HAP-1 (cell line): ENCODE results near the gene LYSET.
A peak's percentile ranks its signal among the peaks of the same experiment; 100 is the strongest.

Experiments
- DNase-seq, 2 experiments: peaks; one replicate each; pipeline ENCODE4 v3.0.0-alpha.2; 2016 to 2020; ENCODE audit warnings: low spot score in 2 of 2
- H3K27me3 ChIP-seq: fragments of 250-450 bp; sonication (Bioruptor Pico); 2 replicates; pipeline ENCODE4 v1.5.1; 2020; ENCODE audit warnings: low read depth, mild to moderate bottlenecking, moderate library complexity
- H3K36me3 ChIP-seq: fragments of 250-450 bp; sonication (Bioruptor Pico); replicated peaks from 2 replicates; pipeline ENCODE4 v1.5.1; 2020; ENCODE audit warnings: mild to moderate bottlenecking
- H3K4me1 ChIP-seq: fragments of 250-450 bp; sonication (Bioruptor Pico); 2 replicates; pipeline ENCODE4 v1.5.1; 2020; ENCODE audit warnings: mild to moderate bottlenecking
- H3K4me3 ChIP-seq: fragments of 250-450 bp; sonication (Bioruptor Pico); 2 replicates; pipeline ENCODE4 v1.5.1; 2020; ENCODE audit warnings: mild to moderate bottlenecking, moderate library complexity
- H3K9me3 ChIP-seq: fragments of 250-450 bp; sonication (Bioruptor Pico); 2 replicates; pipeline ENCODE4 v1.5.1; 2020; ENCODE audit warnings: mild to moderate bottlenecking, moderate library complexity
- in situ Hi-C: fragments of 300-500 bp; cut with MboI; formaldehyde crosslinking; loops from 3 replicates; pipeline ENCODE4 v1.14.3; 2020; ENCODE audit warnings: low sequenced_read_pairs, inconsistent platforms, mixed read lengths

Gene LYSET

DNA sequence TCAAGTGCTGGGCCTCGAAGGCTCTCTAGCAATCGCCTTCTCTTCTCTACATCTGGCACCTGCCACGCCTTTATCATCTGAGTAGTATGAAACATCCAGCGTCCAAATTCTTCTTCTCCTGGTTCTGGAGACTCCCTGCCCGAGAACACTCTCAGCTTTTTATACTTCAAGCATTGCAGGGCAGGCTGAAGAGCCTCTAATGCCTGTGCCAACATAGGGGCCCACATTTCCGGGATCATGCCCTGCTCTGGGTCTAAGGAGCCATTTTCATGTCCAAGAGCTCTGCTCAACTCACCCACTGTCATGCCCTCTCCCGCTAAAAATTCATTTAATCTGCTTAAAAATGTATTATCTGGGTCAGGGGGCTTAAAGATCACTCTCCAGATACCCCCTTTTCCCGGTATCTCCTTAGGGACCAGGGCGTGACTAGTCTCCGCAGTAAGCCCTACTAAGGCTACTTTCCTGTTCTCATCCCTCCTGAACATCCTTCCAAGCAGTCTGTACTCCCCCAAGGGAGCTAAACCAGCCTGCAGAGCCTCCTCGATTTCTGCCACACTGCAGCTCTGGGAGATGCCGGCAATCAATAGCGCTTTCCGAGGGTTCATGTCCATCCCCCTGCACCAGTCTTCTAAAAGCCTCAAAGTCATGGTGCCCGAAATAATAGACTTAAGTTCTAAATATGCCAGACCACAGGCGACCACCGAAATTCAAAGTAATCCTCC lies 1.4 kb upstream of the LYSET start:
- Histone ChIP-seq H3K4me3 (peak overlapping the region; percentile 97), H3K36me3 (peaks cover 30% of the 10 kb centered on the region), H3K9me3 (no peaks in the 10 kb centered on the region), H3K4me1 (peaks cover 13% of the 10 kb centered on the region), H3K27me3 (no peaks in the 10 kb centered on the region)
- DNase-seq: no peak
- in situ Hi-C loops: no loop called here

DNA sequence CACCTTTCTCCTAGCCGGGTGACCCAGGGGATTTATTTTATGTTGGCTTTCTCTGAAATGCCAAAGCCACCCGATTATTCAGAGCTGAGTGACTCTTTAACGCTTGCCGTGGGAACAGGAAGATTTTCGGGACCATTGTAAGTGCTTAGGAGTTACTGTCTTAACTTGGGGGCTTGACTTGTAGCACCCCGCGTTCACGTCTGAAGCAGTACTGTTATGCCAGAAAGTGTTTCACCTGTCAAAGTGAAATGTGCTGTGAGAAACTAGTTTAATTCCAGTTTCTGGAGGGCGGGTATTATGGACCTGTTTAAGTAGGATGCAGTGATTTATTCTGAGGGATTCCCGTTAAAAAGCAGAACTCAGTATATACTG lies 218 bp downstream of the LYSET start:
- in situ Hi-C loops: no loop called here
- Histone ChIP-seq H3K36me3 (peaks cover 32% of the 10 kb centered on the region), H3K9me3 (no peaks in the 10 kb centered on the region), H3K4me1 (peaks cover 13% of the 10 kb centered on the region), H3K4me3 (peak overlapping the region; percentile 97), H3K27me3 (no peaks in the 10 kb centered on the region)
- no peak for DNase-seq

GRCh38 chr14:93186466-93186865 lies 1.3 kb downstream of the LYSET start:
- DNase-seq: no peak
- in situ Hi-C loops: no loop called here
- H3K4me3 ChIP-seq: no peak overlapping the region
- peaks cover 13% of the 10 kb centered on the region for H3K4me1 ChIP-seq
- H3K27me3 ChIP-seq: no peaks in the 10 kb centered on the region
- H3K9me3 ChIP-seq: no peaks in the 10 kb centered on the region
- peaks cover 32% of the 10 kb centered on the region for H3K36me3 ChIP-seq

GRCh38 chr14:93186956-93187355 lies 1.8 kb downstream of the LYSET start:
- Histone ChIP-seq H3K27me3 (no peaks in the 10 kb centered on the region), H3K36me3 (peaks cover 31% of the 10 kb centered on the region), H3K4me1 (peaks cover 13% of the 10 kb centered on the region), H3K4me3 (no peak overlapping the region), H3K9me3 (no peaks in the 10 kb centered on the region)
- DNase-seq: no peak
- in situ Hi-C loops: no loop called here

DNA sequence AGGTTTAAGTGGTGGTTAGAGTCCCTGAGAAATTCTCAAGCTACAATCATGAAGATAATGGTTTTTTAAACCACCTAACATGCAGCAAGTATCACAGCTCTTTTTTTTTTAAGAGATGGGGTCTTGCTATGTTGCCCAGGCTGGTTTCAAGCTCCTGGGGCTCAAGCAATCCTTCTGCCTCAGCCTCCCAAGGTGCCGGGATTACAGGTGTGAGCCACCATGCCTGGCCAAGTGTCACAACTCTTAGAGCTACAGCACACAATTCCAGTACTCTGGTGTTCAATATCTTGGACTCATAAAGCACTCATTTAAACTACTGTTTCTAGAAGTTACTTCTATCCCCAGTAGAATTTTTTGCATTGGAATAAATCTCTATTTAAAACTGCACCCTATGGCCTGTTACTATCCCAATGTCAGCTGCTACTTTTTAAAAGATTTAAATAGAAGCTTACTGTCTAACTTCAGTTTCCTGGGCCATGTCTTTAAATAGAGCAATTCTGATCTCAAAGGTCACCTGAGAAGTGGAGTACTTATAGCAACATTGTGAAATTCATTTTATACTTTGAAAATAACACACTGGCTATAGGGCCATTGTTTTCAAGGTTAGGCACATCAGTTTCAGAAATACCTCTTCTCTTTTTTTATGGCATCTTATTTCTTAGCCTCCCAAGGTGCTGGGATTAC lies 10.3 kb downstream of the LYSET start:
- no peaks in the 10 kb centered on the region for H3K27me3 ChIP-seq
- H3K36me3 ChIP-seq: no peaks in the 10 kb centered on the region
- no peak for DNase-seq
- in situ Hi-C loops: no loop called here
- H3K9me3 ChIP-seq: no peaks in the 10 kb centered on the region
- H3K4me1 ChIP-seq: no peaks in the 10 kb centered on the region
- no peak overlapping the region for H3K4me3 ChIP-seq

DNA sequence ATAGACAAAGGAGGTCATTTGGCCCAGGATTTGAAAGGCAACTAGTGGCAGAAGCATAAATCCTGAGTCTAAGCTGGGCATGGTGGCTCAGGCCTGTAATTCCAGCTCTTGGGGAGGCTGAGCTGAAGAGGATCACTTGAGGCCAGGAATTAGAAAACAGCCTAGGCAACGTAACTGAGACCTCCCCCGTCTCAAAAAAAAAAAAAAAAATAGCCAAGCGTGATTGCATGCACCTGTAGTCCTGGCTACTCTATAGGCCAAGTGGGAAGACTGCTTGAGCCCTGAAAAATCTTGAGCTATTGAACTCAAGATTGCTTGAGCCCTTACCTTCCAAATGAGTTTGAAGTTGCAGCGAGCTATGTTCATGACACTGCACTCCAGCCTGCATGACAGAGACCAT lies 13.9 kb downstream of the LYSET start:
- in situ Hi-C loops: no loop called here
- H3K36me3 ChIP-seq: 0 out of 2 replicates have a peak, but pooled peaks cover 3% of the 10 kb centered on the region

DNA sequence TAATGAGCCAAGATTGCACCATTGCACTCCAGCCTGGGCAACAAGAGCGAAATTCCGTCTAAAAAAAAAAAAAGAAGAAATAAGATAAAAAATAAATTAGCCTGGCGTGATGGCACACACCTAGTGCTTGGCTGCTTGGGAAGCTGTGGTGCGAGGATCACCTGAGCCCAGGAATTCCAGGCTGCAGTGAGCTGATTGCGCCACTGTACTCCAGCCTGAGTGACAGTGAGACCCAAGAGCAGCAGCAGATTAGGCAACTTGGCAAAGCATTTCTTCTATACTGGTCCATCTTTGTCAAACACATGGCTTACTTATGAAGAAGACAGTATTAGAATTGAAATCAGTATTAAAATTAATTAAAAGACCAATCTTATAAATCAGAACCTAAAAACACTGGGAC lies 15.4 kb downstream of the LYSET start:
- DNase-seq: no peak
- Histone ChIP-seq H3K4me1 (no peaks in the 10 kb centered on the region), H3K27me3 (no peaks in the 10 kb centered on the region), H3K36me3 (peaks cover 3% of the 10 kb centered on the region; the same call in 1 of the 2 replicates), H3K4me3 (no peak overlapping the region), H3K9me3 (no peaks in the 10 kb centered on the region)
- in situ Hi-C loops: no loop called here

More for the DNA sequence above, 13.9 kb downstream of the LYSET start:
- DNase-seq: no peak
- no peak overlapping the region for H3K4me3 ChIP-seq
- no peaks in the 10 kb centered on the region for H3K9me3 ChIP-seq
- H3K27me3 ChIP-seq: no peaks in the 10 kb centered on the region
- H3K4me1 ChIP-seq: no peaks in the 10 kb centered on the region

DNA sequence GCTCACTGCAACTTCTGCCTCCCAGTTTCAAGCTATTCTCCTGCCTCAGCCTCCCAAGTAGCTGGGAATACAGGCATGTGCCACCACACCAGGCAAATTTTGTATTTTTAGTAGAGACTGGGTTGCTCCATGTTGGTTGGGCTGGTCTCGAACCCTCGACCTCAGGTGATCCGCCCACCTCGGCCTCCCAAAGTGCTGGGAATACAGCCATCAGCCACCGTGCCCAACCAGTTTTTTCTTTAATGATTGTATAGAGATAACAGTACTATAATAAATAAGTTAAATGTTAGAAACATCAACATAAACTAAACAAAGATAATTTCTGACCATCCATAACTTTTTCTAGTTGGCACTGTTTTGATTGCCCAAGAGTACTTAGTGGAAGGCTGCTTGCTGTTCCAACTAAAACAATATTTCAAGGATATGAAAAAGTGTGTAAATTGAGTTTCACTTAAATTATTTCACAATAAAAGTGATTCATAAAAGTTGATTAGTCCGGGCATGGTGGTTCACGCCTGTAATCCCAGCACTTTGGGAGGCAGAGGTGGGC lies 16.1 kb downstream of the LYSET start:
- in situ Hi-C loops: no loop called here
- Histone ChIP-seq H3K4me3 (no peak overlapping the region), H3K9me3 (no peaks in the 10 kb centered on the region), H3K36me3 (peaks cover 3% of the 10 kb centered on the region; the same call in 1 of the 2 replicates), H3K27me3 (no peaks in the 10 kb centered on the region), H3K4me1 (no peaks in the 10 kb centered on the region)
- DNase-seq: no peak

- H3K4me1 ChIP-seq: peaks cover 12% of the 10 kb centered on the region; the same call in 1 of the 2 replicates
- H3K9me3 ChIP-seq: no peaks in the 10 kb centered on the region
- H3K36me3 ChIP-seq: peaks cover 19% of the 10 kb centered on the region
- no peaks in the 10 kb centered on the region for H3K27me3 ChIP-seq
- H3K4me3 ChIP-seq: peak within 1 kb of the TSS; percentile 90
- peak; percentile 98 to 100 for DNase-seq
- in situ Hi-C loops: no loop called here
Measured at GRCh38 chr14:93206793-93207467, 21.8 kb downstream of the LYSET start, which contains the start of the genes GON7 and UBR7. Gene GON7, minus strand, starts transcription at chr14:93207065. Its CDS starts 28 bp downstream, at chr14:93207037. Gene UBR7, plus strand, starts transcription at chr14:93207256. Its CDS starts 36 bp downstream, at chr14:93207292.

DNA sequence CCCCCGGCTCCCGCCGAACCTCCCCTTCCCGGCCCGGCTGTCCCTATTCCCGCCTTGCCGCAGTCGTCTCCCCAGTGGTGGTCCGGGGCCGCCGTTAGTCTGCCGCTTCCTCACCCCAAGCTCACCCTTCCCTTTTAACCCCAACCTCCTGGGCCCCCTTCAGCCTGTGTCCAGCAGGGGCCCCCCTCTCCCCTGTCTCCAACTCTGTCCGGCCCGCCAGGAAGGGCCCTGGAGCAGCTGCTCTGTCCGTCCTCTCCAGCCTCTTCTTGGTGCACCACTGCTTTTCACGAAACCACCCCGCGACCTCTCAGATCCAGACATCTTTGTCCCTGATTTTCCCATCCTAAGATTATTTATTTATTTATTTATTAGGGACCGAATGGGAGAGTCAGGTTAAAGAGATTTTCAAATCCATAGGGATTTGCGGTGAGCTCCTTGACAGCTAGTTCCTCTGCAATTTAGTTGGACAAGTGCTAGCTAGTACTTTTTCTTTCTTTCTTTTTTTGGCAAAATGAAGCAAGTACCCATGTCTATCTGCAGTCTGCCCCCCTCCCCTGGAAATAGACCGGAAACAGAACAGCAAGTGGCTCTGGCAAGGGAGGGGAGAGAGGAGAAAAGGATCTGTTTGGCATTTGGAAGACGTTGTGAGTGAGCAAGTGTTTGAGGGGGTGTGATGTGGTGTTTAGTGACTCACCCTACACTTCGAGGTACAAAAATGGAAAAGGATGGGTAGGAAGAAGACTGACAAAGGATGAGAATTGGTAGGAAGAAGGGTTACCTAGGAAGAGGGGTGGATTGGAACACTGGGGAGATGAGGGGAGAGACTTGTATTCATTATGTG lies 22.6 kb downstream of the LYSET start:
- H3K36me3 ChIP-seq: peaks cover 25% of the 10 kb centered on the region
- peak overlapping the region; percentile 90 for H3K4me3 ChIP-seq
- peaks cover 12% of the 10 kb centered on the region; the same call in 1 of the 2 replicates for H3K4me1 ChIP-seq
- H3K27me3 ChIP-seq: no peaks in the 10 kb centered on the region
- in situ Hi-C loops: no loop called here
- DNase-seq: peak; percentile 59 to 72
- H3K9me3 ChIP-seq: no peaks in the 10 kb centered on the region

DNA sequence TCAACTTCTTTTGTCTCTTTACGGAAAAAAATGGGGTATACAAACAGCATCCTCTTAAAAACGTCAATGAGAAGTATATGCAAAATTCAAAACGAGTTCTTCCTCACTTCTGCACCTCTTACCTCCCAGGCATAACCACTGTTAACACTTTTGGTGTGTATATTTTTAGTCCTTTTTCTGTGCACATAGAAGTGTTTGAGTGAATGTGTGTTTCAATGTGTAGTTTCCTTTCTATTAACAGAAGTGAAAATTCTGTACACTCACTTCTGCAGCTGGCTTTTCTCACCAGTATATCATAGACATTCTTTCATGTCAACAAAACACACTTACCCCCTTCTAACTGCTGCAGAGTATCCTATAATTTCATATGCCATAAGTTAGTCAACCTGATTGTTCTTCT lies 27.3 kb downstream of the LYSET start:
- in situ Hi-C loops: no loop called here
- Histone ChIP-seq H3K36me3 (peaks cover 53% of the 10 kb centered on the region), H3K9me3 (no peaks in the 10 kb centered on the region), H3K4me1 (peaks cover 12% of the 10 kb centered on the region; the same call in 1 of the 2 replicates), H3K27me3 (no peaks in the 10 kb centered on the region), H3K4me3 (no peak overlapping the region)
- DNase-seq: no peak

GRCh38 chr14:93214598-93214997 lies 29.5 kb downstream of the LYSET start:
- peaks cover under 1% of the 10 kb centered on the region; the same call in 1 of the 2 replicates for H3K4me1 ChIP-seq
- H3K9me3 ChIP-seq: no peaks in the 10 kb centered on the region
- H3K4me3 ChIP-seq: no peak overlapping the region
- peaks cover 60% of the 10 kb centered on the region for H3K36me3 ChIP-seq
- no peak for DNase-seq
- H3K27me3 ChIP-seq: no peaks in the 10 kb centered on the region
- in situ Hi-C loops: no loop called here
